ENCODE measurements around the gene INCENP.

The INCENP gene

GRCh38 chr11:62124186-62125113 is 639 bp downstream of the INCENP start:
- DNase-seq, result no peak

GRCh38 chr11:62125316-62125715 is 1.5 kb downstream of the INCENP start:
- DNase-seq, result no peak

- no peak for DNase-seq
Observed at GRCh38 chr11:62125881-62126280, 2.1 kb downstream of the INCENP start.

GRCh38 chr11:62127426-62127825 is 3.6 kb downstream of the INCENP start:
- no peak for DNase-seq

GRCh38 chr11:62127941-62128770 is 4.3 kb downstream of the INCENP start:
- DNase-seq, result no peak

GRCh38 chr11:62128835-62129234 is 5.0 kb downstream of the INCENP start:
- no peak for DNase-seq

- no peak for DNase-seq
Observed at GRCh38 chr11:62129590-62130282, 5.9 kb downstream of the INCENP start.

GRCh38 chr11:62130283-62131169 is 6.7 kb downstream of the INCENP start:
- no peak for DNase-seq

GRCh38 chr11:62131170-62131464 is 7.3 kb downstream of the INCENP start:
- DNase-seq, result no peak

GRCh38 chr11:62132191-62132590 is 8.4 kb downstream of the INCENP start:
- no peak for DNase-seq

- no peak for DNase-seq
Observed at GRCh38 chr11:62132689-62133293, 9.0 kb downstream of the INCENP start.

- DNase-seq, result no peak
Observed at GRCh38 chr11:62133328-62134065, 9.7 kb downstream of the INCENP start.

- DNase-seq, result no peak
Observed at GRCh38 chr11:62137276-62137861, 13.6 kb downstream of the INCENP start.

- DNase-seq, result no peak
Observed at GRCh38 chr11:62137881-62138629, 14.2 kb downstream of the INCENP start.

GRCh38 chr11:62138630-62139425 is 15.0 kb downstream of the INCENP start:
- no peak for DNase-seq

GRCh38 chr11:62139526-62140303 is 15.9 kb downstream of the INCENP start:
- DNase-seq, result no peak

- no peak for DNase-seq
Observed at GRCh38 chr11:62140304-62141110, 16.7 kb downstream of the INCENP start.
